ENCODE measurements around the gene HLA-DPA1.

Gene HLA-DPA1

GRCh38 chr6:33073431-33073871, at the start of gene HLA-DPA1:
Gene HLA-DPA1 (minus strand): TSS chr6:33073649.
- H3K9me3 Mint-ChIP-seq = no peaks in the 10 kb centered on the region
- no peaks in the 10 kb centered on the region for H3K36me3 Mint-ChIP-seq (ENCODE audit: low read depth)
- no peak for TF ChIP-seq CTCF (IDR thresholded peaks at IDR 0.05)
- no peak within 1 kb of the TSS for H3K4me3 Mint-ChIP-seq
- H3K4me1 Mint-ChIP-seq = peaks cover 15% of the 10 kb centered on the region
- no peak for DNase-seq
- H3K27me3 Mint-ChIP-seq (ENCODE audit: low read depth, poor library complexity) = peaks cover 39% of the 10 kb centered on the region
- no peak within 1 kb of the TSS for H3K27ac Mint-ChIP-seq

- Mint-ChIP-seq H3K9me3 (peaks cover 16% of the 10 kb centered on the region), H3K27me3 (ENCODE audit: low read depth, poor library complexity) (peaks cover 49% of the 10 kb centered on the region), H3K27ac (no peak overlapping the region), H3K36me3 (ENCODE audit: low read depth) (peaks cover 5% of the 10 kb centered on the region), H3K4me3 (no peak overlapping the region), H3K4me1 (peaks cover 14% of the 10 kb centered on the region)
- no peak for TF ChIP-seq CTCF (IDR thresholded peaks at IDR 0.05)
- no peak for DNase-seq
Observed at GRCh38 chr6:33123181-33123580, 49.7 kb upstream of the HLA-DPA1 start.

GRCh38 chr6:33120001-33120400, 46.6 kb upstream of the HLA-DPA1 start:
- TF ChIP-seq CTCF (IDR thresholded peaks at IDR 0.05) = no peak
- peaks cover 5% of the 10 kb centered on the region for H3K36me3 Mint-ChIP-seq (ENCODE audit: low read depth)
- peaks cover 59% of the 10 kb centered on the region for H3K27me3 Mint-ChIP-seq (ENCODE audit: low read depth, poor library complexity)
- DNase-seq = no peak
- H3K27ac Mint-ChIP-seq = no peak overlapping the region
- peaks cover 33% of the 10 kb centered on the region for H3K4me1 Mint-ChIP-seq
- peaks cover 16% of the 10 kb centered on the region for H3K9me3 Mint-ChIP-seq
- H3K4me3 Mint-ChIP-seq = no peak overlapping the region

- H3K4me1 Mint-ChIP-seq = peaks cover 33% of the 10 kb centered on the region
- H3K27me3 Mint-ChIP-seq (ENCODE audit: low read depth, poor library complexity) = peaks cover 70% of the 10 kb centered on the region
- peaks cover under 1% of the 10 kb centered on the region for H3K36me3 Mint-ChIP-seq (ENCODE audit: low read depth)
- H3K9me3 Mint-ChIP-seq = peaks cover 9% of the 10 kb centered on the region
- peak; percentile 93 for TF ChIP-seq CTCF (IDR thresholded peaks at IDR 0.05)
- no peak overlapping the region for H3K4me3 Mint-ChIP-seq
- DNase-seq = peak; percentile 12
- no peak overlapping the region for H3K27ac Mint-ChIP-seq
Observed at GRCh38 chr6:33118525-33119123, 45.2 kb upstream of the HLA-DPA1 start.

- H3K4me3 Mint-ChIP-seq = peak overlapping the region; percentile 75
- no peaks in the 10 kb centered on the region for H3K36me3 Mint-ChIP-seq (ENCODE audit: low read depth)
- H3K27me3 Mint-ChIP-seq (ENCODE audit: low read depth, poor library complexity) = peaks cover 77% of the 10 kb centered on the region
- no peak for TF ChIP-seq CTCF (IDR thresholded peaks at IDR 0.05)
- H3K9me3 Mint-ChIP-seq = peaks cover 5% of the 10 kb centered on the region
- no peak overlapping the region for H3K27ac Mint-ChIP-seq
- H3K4me1 Mint-ChIP-seq = peaks cover 33% of the 10 kb centered on the region
- DNase-seq = no peak
Observed at GRCh38 chr6:33117811-33118277, 44.4 kb upstream of the HLA-DPA1 start.

Measured in nephron progenitor cell (in vitro differentiated cells).